NT2/D1 (cell line): ENCODE results near the gene RBM28.

Experiments
- DNase-seq: peaks from one replicate; pipeline ENCODE4 v3.0.0-alpha.2; 2011; ENCODE audit warnings: low read depth, low spot score
- H3K27me3 ChIP-seq: 2 replicates; pipeline ENCODE4 v1.6.0; 2011; ENCODE audit warnings: mild to moderate bottlenecking; ENCODE audit not compliant: insufficient read length, insufficient read depth
- H3K36me3 ChIP-seq: 2 replicates; pipeline ENCODE4 v1.6.1; 2011; ENCODE audit warnings: mild to moderate bottlenecking, low read length, mixed read lengths; ENCODE audit not compliant: insufficient read depth, insufficient read length
- H3K4me1 ChIP-seq: 2 replicates; pipeline ENCODE4 v1.5.1; 2011; ENCODE audit not compliant: insufficient read depth, insufficient read length
- H3K4me3 ChIP-seq: 2 replicates; pipeline ENCODE4 v1.5.1; 2011; ENCODE audit warnings: low read depth; ENCODE audit not compliant: insufficient read length
- H3K9ac ChIP-seq: 2 replicates; pipeline ENCODE4 v1.6.0; 2011; ENCODE audit warnings: low read depth; ENCODE audit not compliant: insufficient read length
- H3K9me3 ChIP-seq: 2 replicates; pipeline ENCODE4 v1.5.1; 2011; ENCODE audit warnings: mild to moderate bottlenecking, low read length; ENCODE audit not compliant: insufficient read depth
- SUZ12 ChIP-seq: IDR thresholded peaks from 2 replicates; pipeline ENCODE4 v1.6.1; 2011; ENCODE audit not compliant: insufficient read length, insufficient read depth; ENCODE audit errors: extremely low read depth
- YY1 ChIP-seq: IDR thresholded peaks from 2 replicates; pipeline ENCODE4 v1.6.1; 2011; ENCODE audit not compliant: insufficient read length, insufficient read depth
- ZNF274 ChIP-seq: IDR thresholded peaks from 2 replicates; pipeline ENCODE4 v1.6.1; 2011; ENCODE audit warnings: mild to moderate bottlenecking, low read depth, low read length

Gene RBM28

GRCh38 chr7:128255271-128255670, 88.4 kb downstream of the RBM28 start:
- Histone ChIP-seq H3K4me1 (peaks cover 8% of the 10 kb centered on the region), H3K9ac (no peak overlapping the region), H3K27me3 (no peaks in the 10 kb centered on the region), H3K36me3 (no peaks in the 10 kb centered on the region), H3K4me3 (no peak overlapping the region), H3K9me3 (no peaks in the 10 kb centered on the region)
- no peak for TF ChIP-seq YY1
- no peak for TF ChIP-seq SUZ12
- DNase-seq: no peak

GRCh38 chr7:128254470-128254869, 89.2 kb downstream of the RBM28 start:
- no peaks in the 10 kb centered on the region for H3K36me3 ChIP-seq
- H3K9ac ChIP-seq: no peak overlapping the region
- no peaks in the 10 kb centered on the region for H3K9me3 ChIP-seq
- H3K27me3 ChIP-seq: no peaks in the 10 kb centered on the region
- DNase-seq: no peak
- H3K4me3 ChIP-seq: no peak overlapping the region
- TF ChIP-seq YY1 (no peak), ZNF274 (no peak), SUZ12 (no peak)
- H3K4me1 ChIP-seq: peaks cover 4% of the 10 kb centered on the region

GRCh38 chr7:128253701-128254100, 90.0 kb downstream of the RBM28 start:
- Histone ChIP-seq H3K4me1 (peaks cover 2% of the 10 kb centered on the region), H3K36me3 (no peaks in the 10 kb centered on the region), H3K9me3 (no peaks in the 10 kb centered on the region), H3K4me3 (no peak overlapping the region), H3K27me3 (no peaks in the 10 kb centered on the region), H3K9ac (no peak overlapping the region)
- no peak for DNase-seq
- TF ChIP-seq ZNF274 (no peak), SUZ12 (no peak), YY1 (no peak)

GRCh38 chr7:128251337-128251736, 92.4 kb downstream of the RBM28 start:
- no peak for DNase-seq
- no peaks in the 10 kb centered on the region for H3K27me3 ChIP-seq
- H3K9ac ChIP-seq: no peak overlapping the region
- no peaks in the 10 kb centered on the region for H3K36me3 ChIP-seq
- H3K4me1 ChIP-seq: no peaks in the 10 kb centered on the region
- no peaks in the 10 kb centered on the region for H3K9me3 ChIP-seq
- no peak overlapping the region for H3K4me3 ChIP-seq
- TF ChIP-seq YY1 (no peak), SUZ12 (no peak), ZNF274 (no peak)
